Kidney epithelial cell (primary cell): ENCODE measurements around the gene C11orf97. TPM values are rescaled to one million over a fixed set of nuclear protein-coding genes. Genes with fewer than 3 reads are reported as not detected.
"Not testable (repeated sequence)": the region's sequence is repeated elsewhere in the genome, so short reads cannot be mapped to it uniquely, and the experiment has no call there.

ENCODE experiments used
- DNase-seq: peaks from one replicate; pipeline ENCODE4 v3.0.0-alpha.2; 2010; ENCODE audit warnings: low read depth
- H3K27me3 ChIP-seq: 2 replicates; pipeline ENCODE4 v1.6.0; 2011; ENCODE audit warnings: low read length; ENCODE audit not compliant: control insufficient read depth, insufficient read depth
- H3K36me3 ChIP-seq: 2 replicates; pipeline ENCODE4 v1.5.1; 2011; ENCODE audit warnings: low read length; ENCODE audit not compliant: control insufficient read depth, insufficient read depth
- H3K4me3 ChIP-seq: 2 replicates; pipeline ENCODE4 v1.5.1; 2011; ENCODE audit warnings: low read depth, mild to moderate bottlenecking, control low read depth, low read length
- total RNA-seq: library from RNA; depleted of rRNA; stranded (reverse); fragments of >200 nt; gene quantifications from 2 replicates; pipeline ENCODE4 v1.2.3, GENCODE V29; 2015
- TF ChIP-seq, protein P1 (sequence below): IDR thresholded peaks from 2 replicates; pipeline ENCODE4 v1.5.1; 2011; ENCODE audit warnings: mild to moderate bottlenecking, moderate library complexity, low read length, control low read depth, inconsistent platforms; ENCODE audit not compliant: insufficient read depth, poor library complexity, severe bottlenecking

Gene C11orf97
- total RNA-seq, 1 donor from 2014 or later = not detected

DNA sequence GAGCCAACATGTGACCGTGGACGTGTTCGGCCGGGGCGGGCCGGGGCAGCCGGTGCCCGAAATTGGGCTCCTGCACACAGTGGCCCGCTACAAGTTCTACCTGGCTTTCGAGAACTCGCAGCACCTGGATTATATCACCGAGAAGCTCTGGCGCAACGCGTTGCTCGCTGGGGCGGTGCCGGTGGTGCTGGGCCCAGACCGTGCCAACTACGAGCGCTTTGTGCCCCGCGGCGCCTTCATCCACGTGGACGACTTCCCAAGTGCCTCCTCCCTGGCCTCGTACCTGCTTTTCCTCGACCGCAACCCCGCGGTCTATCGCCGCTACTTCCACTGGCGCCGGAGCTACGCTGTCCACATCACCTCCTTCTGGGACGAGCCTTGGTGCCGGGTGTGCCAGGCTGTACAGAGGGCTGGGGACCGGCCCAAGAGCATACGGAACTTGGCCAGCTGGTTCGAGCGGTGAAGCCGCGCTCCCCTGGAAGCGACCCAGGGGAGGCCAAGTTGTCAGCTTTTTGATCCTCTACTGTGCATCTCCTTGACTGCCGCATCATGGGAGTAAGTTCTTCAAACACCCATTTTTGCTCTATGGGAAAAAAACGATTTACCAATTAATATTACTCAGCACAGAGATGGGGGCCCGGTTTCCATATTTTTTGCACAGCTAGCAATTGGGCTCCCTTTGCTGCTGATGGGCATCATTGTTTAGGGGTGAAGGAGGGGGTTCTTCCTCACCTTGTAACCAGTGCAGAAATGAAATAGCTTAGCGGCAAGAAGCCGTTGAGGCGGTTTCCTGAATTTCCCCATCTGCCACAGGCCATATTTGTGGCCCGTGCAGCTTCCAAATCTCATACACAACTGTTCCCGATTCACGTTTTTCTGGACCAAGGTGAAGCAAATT, 33.3 kb downstream of the C11orf97 start:
- no peak for DNase-seq
- peak overlapping the region; percentile 58 for H3K4me3 ChIP-seq
- H3K36me3 ChIP-seq = no peaks in the 10 kb centered on the region
- TF ChIP-seq, protein P1, sequence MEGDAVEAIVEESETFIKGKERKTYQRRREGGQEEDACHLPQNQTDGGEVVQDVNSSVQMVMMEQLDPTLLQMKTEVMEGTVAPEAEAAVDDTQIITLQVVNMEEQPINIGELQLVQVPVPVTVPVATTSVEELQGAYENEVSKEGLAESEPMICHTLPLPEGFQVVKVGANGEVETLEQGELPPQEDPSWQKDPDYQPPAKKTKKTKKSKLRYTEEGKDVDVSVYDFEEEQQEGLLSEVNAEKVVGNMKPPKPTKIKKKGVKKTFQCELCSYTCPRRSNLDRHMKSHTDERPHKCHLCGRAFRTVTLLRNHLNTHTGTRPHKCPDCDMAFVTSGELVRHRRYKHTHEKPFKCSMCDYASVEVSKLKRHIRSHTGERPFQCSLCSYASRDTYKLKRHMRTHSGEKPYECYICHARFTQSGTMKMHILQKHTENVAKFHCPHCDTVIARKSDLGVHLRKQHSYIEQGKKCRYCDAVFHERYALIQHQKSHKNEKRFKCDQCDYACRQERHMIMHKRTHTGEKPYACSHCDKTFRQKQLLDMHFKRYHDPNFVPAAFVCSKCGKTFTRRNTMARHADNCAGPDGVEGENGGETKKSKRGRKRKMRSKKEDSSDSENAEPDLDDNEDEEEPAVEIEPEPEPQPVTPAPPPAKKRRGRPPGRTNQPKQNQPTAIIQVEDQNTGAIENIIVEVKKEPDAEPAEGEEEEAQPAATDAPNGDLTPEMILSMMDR = no peak
- H3K27me3 ChIP-seq = no peaks in the 10 kb centered on the region

DNA sequence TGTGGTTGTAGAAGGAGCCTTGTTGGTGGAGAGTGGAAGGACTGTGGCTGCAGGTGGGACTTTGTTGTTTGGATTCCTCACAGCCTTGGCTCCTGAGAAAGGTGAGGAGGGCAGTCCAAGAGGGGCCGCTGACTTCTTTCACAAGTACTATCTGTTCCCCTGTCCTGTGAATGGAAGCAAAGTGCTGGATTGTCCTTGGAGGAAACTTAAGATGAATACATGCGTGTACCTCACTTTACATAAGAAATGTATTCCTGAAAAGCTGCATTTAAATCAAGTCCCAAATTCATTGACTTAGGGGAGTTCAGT, 33.9 kb downstream of the C11orf97 start:
- Histone ChIP-seq H3K27me3 (no peaks in the 10 kb centered on the region), H3K36me3 (no peaks in the 10 kb centered on the region), H3K4me3 (peak overlapping the region; percentile 18)
- TF ChIP-seq, protein P1 = no peak
- DNase-seq = no peak

DNA sequence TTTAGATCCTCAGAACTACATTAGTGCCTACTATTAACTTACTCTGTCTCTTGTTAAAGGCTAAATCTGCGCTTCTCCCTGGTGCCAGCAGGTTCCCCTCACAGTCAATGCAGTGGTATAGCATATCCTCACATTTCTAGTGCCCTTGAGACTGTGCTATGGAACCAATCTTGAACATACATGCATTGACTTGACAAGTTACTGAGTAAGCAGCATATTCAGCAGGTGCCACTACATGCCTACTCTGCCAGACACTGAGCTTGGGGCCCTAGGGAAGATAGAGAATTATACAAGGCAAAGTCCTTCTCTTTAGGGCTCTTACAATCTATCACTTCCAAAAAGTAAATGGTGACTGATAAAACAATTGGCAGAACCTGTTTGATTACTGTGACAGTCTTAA, 34.6 kb downstream of the C11orf97 start:
- H3K4me3 ChIP-seq = peak overlapping the region; percentile 29
- TF ChIP-seq, protein P1 = no peak

DNA sequence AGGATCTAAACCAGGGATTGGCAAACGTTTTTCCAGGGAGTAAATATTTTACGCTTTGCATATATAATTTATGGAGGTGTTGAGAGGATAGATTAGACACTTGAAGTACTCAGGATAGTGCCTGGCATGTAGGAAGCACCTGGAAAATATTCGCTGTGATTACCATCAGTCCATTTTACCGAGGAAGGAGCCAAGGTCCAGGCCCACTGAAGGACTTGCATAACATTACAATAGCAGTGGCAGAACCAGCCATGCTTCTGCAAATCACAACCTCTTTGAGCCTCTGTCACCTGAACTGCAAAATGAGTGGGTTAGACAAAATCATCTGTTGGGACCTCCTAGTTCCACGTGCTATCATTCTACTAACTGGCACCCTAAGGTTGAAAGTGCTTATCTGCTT, 36.9 kb downstream of the C11orf97 start:
- H3K36me3 ChIP-seq = no peaks in the 10 kb centered on the region
- TF ChIP-seq, protein P1 = no peak
- H3K27me3 ChIP-seq = no peaks in the 10 kb centered on the region
- H3K4me3 ChIP-seq = no peak overlapping the region
- no peak for DNase-seq

More for the DNA sequence above, 34.6 kb downstream of the C11orf97 start:
- Histone ChIP-seq H3K27me3 (no peaks in the 10 kb centered on the region), H3K36me3 (no peaks in the 10 kb centered on the region)
- DNase-seq = no peak

DNA sequence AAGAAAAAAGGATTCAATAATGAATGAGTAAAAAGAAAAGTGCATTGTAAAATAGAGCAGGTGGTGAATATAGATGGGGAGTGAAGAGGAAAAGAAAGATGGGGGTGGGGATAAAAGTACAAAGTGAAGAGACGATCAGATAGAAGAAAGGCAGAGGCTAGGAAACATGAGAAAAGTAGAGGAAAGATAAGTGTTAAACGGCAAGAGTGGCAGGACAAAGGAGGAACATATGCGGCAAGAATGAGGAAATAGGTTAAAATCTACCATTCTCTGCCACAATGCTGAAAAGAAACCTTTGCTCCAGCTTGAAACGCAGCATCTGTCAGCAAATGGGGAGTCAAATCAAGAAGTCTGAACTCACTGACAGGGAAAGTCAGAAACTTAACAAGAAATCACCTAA, 38.3 kb downstream of the C11orf97 start:
- no peaks in the 10 kb centered on the region for H3K27me3 ChIP-seq
- no peaks in the 10 kb centered on the region for H3K36me3 ChIP-seq
- no peak for DNase-seq
- TF ChIP-seq, protein P1 = no peak
- H3K4me3 ChIP-seq = no peak overlapping the region

DNA sequence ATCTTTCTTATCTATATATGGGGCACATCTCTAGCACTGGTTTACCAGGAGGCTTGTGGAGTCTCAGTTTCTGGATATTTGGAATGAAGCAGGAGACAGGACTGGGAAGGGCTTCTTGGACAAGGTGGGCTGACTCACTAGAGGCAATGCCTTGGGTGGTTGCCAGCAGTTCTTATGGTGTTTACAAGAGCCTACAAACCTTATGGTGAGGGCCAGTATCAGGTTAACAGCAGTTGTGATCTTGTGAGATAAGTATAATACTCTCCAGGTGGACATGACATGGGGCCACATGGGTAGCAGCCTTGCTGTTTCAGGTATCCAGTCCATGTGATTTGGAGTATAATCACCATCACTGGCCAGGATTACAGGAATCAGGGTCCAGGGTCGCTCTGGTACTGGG, 41.7 kb downstream of the C11orf97 start:
- no peak for DNase-seq
- TF ChIP-seq, protein P1 = no peak

DNA sequence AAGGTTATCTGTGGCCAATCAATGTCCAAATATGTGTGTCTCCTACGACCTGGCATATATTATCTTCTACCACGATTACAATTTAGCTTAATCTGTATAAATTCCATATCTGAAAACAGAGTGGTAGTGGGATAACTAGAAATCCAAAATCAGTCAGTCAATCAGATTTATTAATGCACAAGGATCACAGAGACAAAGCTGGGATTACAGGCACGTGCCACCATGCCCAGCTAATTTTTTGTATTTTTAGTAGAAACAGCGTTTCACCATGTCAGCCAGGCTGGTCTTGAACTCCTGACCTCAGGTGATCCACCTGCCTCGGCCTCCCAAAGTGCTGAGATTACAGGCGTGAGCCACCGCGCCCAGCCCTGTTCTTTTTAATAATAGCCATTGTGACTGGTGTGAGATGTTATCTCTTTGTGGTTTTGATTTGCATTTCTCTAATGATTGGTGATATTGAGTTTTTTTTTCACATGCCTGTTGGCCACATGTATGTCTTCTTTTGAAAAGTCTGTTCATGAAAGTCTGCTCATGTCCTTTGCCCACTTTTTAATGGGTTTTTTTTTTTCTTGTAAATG, 43.6 kb downstream of the C11orf97 start:
- not testable (repeated sequence) for H3K4me3 ChIP-seq, DNase-seq, H3K27me3 ChIP-seq, H3K36me3 ChIP-seq

More for the DNA sequence above, 41.7 kb downstream of the C11orf97 start:
- H3K4me3 ChIP-seq = no peak overlapping the region
- no peaks in the 10 kb centered on the region for H3K27me3 ChIP-seq
- H3K36me3 ChIP-seq = no peaks in the 10 kb centered on the region
